Left kidney (tissue), 8 donors: Measurements from ENCODE around the gene TMPRSS11A. TPM values are rescaled to one million over a fixed set of nuclear protein-coding genes. Genes with fewer than 3 reads are reported as not detected.

Source experiments
- DNase-seq: peaks from one replicate; pipeline ENCODE4 v3.0.0-alpha.2; 2013
- long read RNA-seq, 8 donors: transcript quantifications; one replicate each; lab custom pipeline, GENCODE V29; 2026
- polyA plus RNA-seq: library from polyadenylated mRNA; unstranded; fragments of 120-200 nt; gene quantifications from one replicate; pipeline ENCODE4 v1.2.1, GENCODE V29; 2013; ENCODE audit not compliant: insufficient read length

TMPRSS11A gene
- polyA plus RNA-seq: 0.03 TPM
- long read RNA-seq, donor 1: 0 reads
- long read RNA-seq, donor 2: 0 reads
- long read RNA-seq, donor 3: 0 reads
- long read RNA-seq, donor 4: 0 reads
- long read RNA-seq, donor 5: 0 reads
- long read RNA-seq, donor 6: 0 reads
- long read RNA-seq, donor 7: 0 reads
- long read RNA-seq, donor 8: 0 reads

- DNase-seq: no peak
Measured at GRCh38 chr4:67963356-67963755, at the start of gene TMPRSS11A. TMPRSS11A (minus strand) TSS chr4:67963493; CDS start chr4:67963393, 100 bp downstream.

GRCh38 chr4:68011684-68012083 is 48.4 kb upstream of the TMPRSS11A start:
- no peak for DNase-seq

- no peak for DNase-seq
Measured at GRCh38 chr4:68002906-68003305, 39.6 kb upstream of the TMPRSS11A start.

GRCh38 chr4:67996127-67996526 is 32.8 kb upstream of the TMPRSS11A start:
- DNase-seq: no peak

GRCh38 chr4:67988991-67989390 is 25.7 kb upstream of the TMPRSS11A start:
- DNase-seq: no peak

- DNase-seq: no peak
Measured at GRCh38 chr4:67983333-67983732, 20.0 kb upstream of the TMPRSS11A start.

- DNase-seq: no peak
Measured at GRCh38 chr4:67980512-67980911, 17.2 kb upstream of the TMPRSS11A start.

GRCh38 chr4:67973608-67974007 is 10.3 kb upstream of the TMPRSS11A start:
- DNase-seq: no peak

- DNase-seq: no peak
Measured at GRCh38 chr4:67954890-67955289, 8.4 kb downstream of the TMPRSS11A start.

- no peak for DNase-seq
Measured at GRCh38 chr4:67941074-67941473, 22.2 kb downstream of the TMPRSS11A start.

GRCh38 chr4:67940506-67940905 is 22.8 kb downstream of the TMPRSS11A start:
- no peak for DNase-seq

GRCh38 chr4:67939195-67939594 is 24.1 kb downstream of the TMPRSS11A start:
- DNase-seq: no peak

GRCh38 chr4:67935888-67936287 is 27.4 kb downstream of the TMPRSS11A start:
- DNase-seq: no peak

GRCh38 chr4:67934628-67935027 is 28.7 kb downstream of the TMPRSS11A start:
- DNase-seq: peak; percentile 3

GRCh38 chr4:67933755-67934154 is 29.5 kb downstream of the TMPRSS11A start:
- DNase-seq: no peak

- no peak for DNase-seq
Measured at GRCh38 chr4:67933038-67933437, 30.3 kb downstream of the TMPRSS11A start.

- no peak for DNase-seq
Measured at GRCh38 chr4:67931256-67931655, 32.0 kb downstream of the TMPRSS11A start.

- DNase-seq: no peak
Measured at GRCh38 chr4:67929426-67929825, 33.9 kb downstream of the TMPRSS11A start.

GRCh38 chr4:67928546-67928945 is 34.7 kb downstream of the TMPRSS11A start:
- DNase-seq: no peak

- no peak for DNase-seq
Measured at GRCh38 chr4:67927251-67927650, 36.0 kb downstream of the TMPRSS11A start.

- DNase-seq: no peak
Measured at GRCh38 chr4:67926485-67926884, 36.8 kb downstream of the TMPRSS11A start.

GRCh38 chr4:67922697-67923096 is 40.6 kb downstream of the TMPRSS11A start:
- DNase-seq: no peak

GRCh38 chr4:67918428-67918827 is 44.9 kb downstream of the TMPRSS11A start:
- DNase-seq: no peak

GRCh38 chr4:67915400-67915966 is 47.8 kb downstream of the TMPRSS11A start:
- no peak for DNase-seq
